Heart right ventricle (tissue), 16 donors: ENCODE data around the gene CHST2. TPM values are rescaled to one million over a fixed set of nuclear protein-coding genes. Genes with fewer than 3 reads are reported as not detected.

Experiments used
- ATAC-seq, 8 donors: fragments of 200-7000 bp; cut with Tn5 transposase; one replicate each; pipeline ENCODE4 v1.9.1; 2020; ENCODE audit warnings: mild to moderate bottlenecking in 8 of 8, moderate library complexity in 8 of 8, moderate number of reproducible peaks in 1 of 8
- DNase-seq, 2 donors: peaks; one replicate each; pipeline ENCODE4 v3.0.0-alpha.2; 2020
- H3K27ac ChIP-seq, 10 donors: fragments of 200-600 bp; sonication (generic) in 2 of 10; one replicate each; pipeline versions ENCODE4 v1.5.0 to v1.8.0; 2020 to 2022; ENCODE audit warnings: mild to moderate bottlenecking in 3 of 10
- H3K27me3 ChIP-seq, 7 donors: fragments of 200-600 bp; one replicate each; pipeline ENCODE4 v1.8.0; 2021 to 2022; ENCODE audit warnings: mild to moderate bottlenecking in 2 of 7
- H3K36me3 ChIP-seq, 9 donors: fragments of 200-600 bp; sonication (generic) in 1 of 9; one replicate each; pipeline versions ENCODE4 v1.5.0 to v1.8.0; 2020 to 2022; ENCODE audit warnings: mild to moderate bottlenecking in 2 of 9
- H3K4me1 ChIP-seq, 9 donors: fragments of 200-600 bp; sonication (generic) in 1 of 9; one replicate each; pipeline versions ENCODE4 v1.5.0 to v1.8.0; 2020 to 2022; ENCODE audit warnings: mild to moderate bottlenecking in 4 of 9
- H3K4me3 ChIP-seq, 10 donors: fragments of 200-600 bp; sonication (generic) in 2 of 10; one replicate each; pipeline versions ENCODE4 v1.5.0 to v1.8.0; 2020 to 2022; ENCODE audit warnings: mild to moderate bottlenecking in 7 of 10, moderate library complexity in 2 of 10
- H3K9me3 ChIP-seq, 11 donors: fragments of 200-600 bp in 10 of 11; sonication (generic) in 2 of 11; one replicate each; pipeline versions ENCODE4 v1.5.0 to v1.8.0; 2013 to 2022; ENCODE audit warnings: mild to moderate bottlenecking in 2 of 11, control low read depth in 1 of 11, moderate library complexity in 1 of 11
- WGBS, 2 donors: extraction: QIAGEN DNeasy Blood & Tissue Kit; methylation state at CpG; one replicate each; pipeline ENCODE4 v1.1.7; 2013; ENCODE audit warnings: inconsistent platforms in 1 of 2; 5-methylcytosine and 5-hydroxymethylcytosine counted together
- intact Hi-C, 10 donors: fragments of 100-400 bp; cut with DNase I; formaldehyde crosslinking; loops; one replicate each; pipeline versions ENCODE4 v1.11.1 to v1.14.2; 2022
- polyA plus RNA-seq, 2 donors: library from polyadenylated mRNA; stranded (reverse); fragments of 200-250 nt; gene quantifications; one replicate each; pipeline ENCODE4 v1.2.3, GENCODE V29; 2013
- total RNA-seq, 10 donors: library from RNA; stranded (reverse); fragmentation: NEBNext Ultra II Directional in 3 of 10; extraction: Animal tissue kit (Norgen Biotek cat#: 25700) in 3 of 10; gene quantifications; one replicate each; pipeline versions ENCODE4 v1.2.1 to v1.2.4, GENCODE V29; 2021 to 2023
- TF ChIP-seq, protein P1 (sequence below), 9 donors: fragments of 200-600 bp; sonication (generic) in 2 of 9; IDR thresholded peaks; one replicate each; pipeline versions ENCODE4 v1.5.0 to v1.8.0; 2021 to 2022; ENCODE audit warnings: antibody characterized with exemption in 9 of 9, mild to moderate bottlenecking in 5 of 9, moderate library complexity in 1 of 9
- donor health status: Arrhythmogenic right ventricular cardiomyopathy.
- donor health status: ischemic (EF 13 %, LVEDD 7.1; RV severe dilation, severe dysfunction).
- donor health status: healthy with polysubstance abuse.
- donor health status: DM: no; HTN: yes; CAD: no.
- donor health status: DM: no; HTN: no; CAD: no.
- donor health status: ischemic (EF 25% LVEDD 6.9; RV normal size, moderate dysfunction).
- donor health status: ischemic (EF 25% LVEDD 5.7; RV mildly dilated, moderate dysfunction).
- donor health status: healthy.
- donor health status: DM: yes; HTN: yes; CAD: no.
- donor health status: Ischemic cardiomyopathy.
- donor health status: ischemic (EF 35%, LVEDD 5.7; RV mildly dilated, moderate dysfunction).
- donor health status: nonischemic (EF 11% LVEDD 7.7; RV severe dilation, severe dysfunction).
- donor health status: DM: yes; HTN: yes; CAD: no.
- donor health status: PGD.
- donor health status: ischemic (EF 29% LVEDD 5.4; RV normal size, mild dysfunction).
- donor health status: nonischemic (EF 23%, LVEDD 6.1; RV moderate dilation, normal function).

Gene CHST2
- total and polyA plus RNA-seq, 12 donors, result 0.44 to 7.0 (median 1.7) TPM

DNA sequence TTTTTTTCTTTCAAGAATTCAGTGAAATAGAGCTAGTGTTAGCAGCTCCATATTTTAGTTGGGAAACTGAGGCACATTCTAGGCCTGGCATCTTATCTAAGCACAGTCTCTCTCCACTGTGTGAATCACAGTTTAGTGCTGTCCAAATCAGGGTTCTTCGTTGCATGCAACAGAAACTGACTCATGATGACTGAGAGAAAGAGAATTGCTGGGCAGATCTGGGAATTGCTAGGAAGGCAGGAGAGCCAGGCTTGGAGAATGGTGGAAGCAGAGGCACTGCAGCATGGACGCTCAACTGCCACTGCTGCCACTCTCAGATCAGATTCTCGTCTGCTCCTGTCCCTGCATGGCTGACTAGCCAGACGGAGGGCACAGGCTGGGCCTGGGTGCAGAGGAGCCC is 40.7 kb upstream of the CHST2 start:
- no peak for ATAC-seq
- DNase-seq, result no peak
- intact Hi-C loops, result no loop called here
- Histone ChIP-seq H3K27me3 (no peaks in the 10 kb centered on the region), H3K27ac (no peak overlapping the region), H3K4me1 (no peaks in the 10 kb centered on the region), H3K36me3 (no peaks in the 10 kb centered on the region), H3K4me3 (no peak overlapping the region), H3K9me3 (no peaks in the 10 kb centered on the region)
- TF ChIP-seq, protein P1, sequence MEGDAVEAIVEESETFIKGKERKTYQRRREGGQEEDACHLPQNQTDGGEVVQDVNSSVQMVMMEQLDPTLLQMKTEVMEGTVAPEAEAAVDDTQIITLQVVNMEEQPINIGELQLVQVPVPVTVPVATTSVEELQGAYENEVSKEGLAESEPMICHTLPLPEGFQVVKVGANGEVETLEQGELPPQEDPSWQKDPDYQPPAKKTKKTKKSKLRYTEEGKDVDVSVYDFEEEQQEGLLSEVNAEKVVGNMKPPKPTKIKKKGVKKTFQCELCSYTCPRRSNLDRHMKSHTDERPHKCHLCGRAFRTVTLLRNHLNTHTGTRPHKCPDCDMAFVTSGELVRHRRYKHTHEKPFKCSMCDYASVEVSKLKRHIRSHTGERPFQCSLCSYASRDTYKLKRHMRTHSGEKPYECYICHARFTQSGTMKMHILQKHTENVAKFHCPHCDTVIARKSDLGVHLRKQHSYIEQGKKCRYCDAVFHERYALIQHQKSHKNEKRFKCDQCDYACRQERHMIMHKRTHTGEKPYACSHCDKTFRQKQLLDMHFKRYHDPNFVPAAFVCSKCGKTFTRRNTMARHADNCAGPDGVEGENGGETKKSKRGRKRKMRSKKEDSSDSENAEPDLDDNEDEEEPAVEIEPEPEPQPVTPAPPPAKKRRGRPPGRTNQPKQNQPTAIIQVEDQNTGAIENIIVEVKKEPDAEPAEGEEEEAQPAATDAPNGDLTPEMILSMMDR (IDR thresholded peaks at IDR 0.05), result no peak
- 79 to 86% methylated on average over 4 of the region's 4 CpGs for WGBS, 2 donors

DNA sequence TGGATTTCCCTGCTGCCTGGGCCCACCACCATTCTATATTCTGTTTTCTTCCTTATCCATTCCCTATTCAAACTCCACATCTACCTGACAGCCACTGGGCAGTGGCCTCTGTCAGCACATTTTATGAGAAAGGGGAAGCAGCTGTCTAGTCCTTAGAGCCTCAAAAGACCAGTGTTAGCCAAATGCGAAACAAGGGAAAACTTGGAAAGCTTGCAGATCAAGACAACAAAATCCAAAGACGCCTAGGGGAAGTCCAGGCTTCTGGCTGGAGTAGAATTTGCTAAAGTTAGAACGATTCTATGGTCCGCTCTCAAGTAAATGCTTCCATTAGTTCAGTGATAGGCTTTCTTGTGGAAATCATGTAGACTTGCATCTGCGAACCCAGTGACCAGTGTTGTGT is 39.4 kb upstream of the CHST2 start:
- Histone ChIP-seq H3K9me3 (no peaks in the 10 kb centered on the region), H3K4me3 (no peak overlapping the region), H3K27me3 (no peaks in the 10 kb centered on the region), H3K4me1 (peaks cover 0 to 5% (median 0%) of the 10 kb centered on the region in 9 donors), H3K27ac (no peak overlapping the region), H3K36me3 (no peaks in the 10 kb centered on the region)
- TF ChIP-seq, protein P1 (IDR thresholded peaks at IDR 0.05), result no peak
- 81 to 85% methylated on average over 5 of the region's 5 CpGs for WGBS, 2 donors
- ATAC-seq (no peak), DNase-seq (no peak)
- intact Hi-C loops, result no loop called here

DNA sequence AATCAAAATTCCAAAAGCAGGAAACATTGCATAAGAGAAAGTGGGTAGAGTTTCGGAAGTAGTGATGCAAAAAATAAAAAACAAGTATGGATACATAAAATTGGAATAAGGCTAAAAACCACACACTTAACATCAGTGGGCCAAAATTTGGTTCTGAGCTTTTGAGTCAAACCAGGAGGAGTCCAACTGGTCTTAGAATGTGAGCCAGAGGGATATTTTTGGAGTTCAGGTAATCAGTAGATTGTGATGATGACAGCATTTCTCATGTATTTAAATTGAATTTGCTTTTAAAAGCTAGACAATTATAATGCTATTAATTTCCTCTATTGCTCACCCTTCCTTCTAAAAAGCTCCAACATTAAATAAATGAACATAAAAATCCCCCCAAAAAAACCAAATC is 38.2 kb upstream of the CHST2 start:
- peaks cover 0 to 8% (median 0%) of the 10 kb centered on the region in 9 donors for H3K4me1 ChIP-seq
- H3K9me3 ChIP-seq, result no peaks in the 10 kb centered on the region
- ATAC-seq (no peak), DNase-seq (no peak)
- H3K4me3 ChIP-seq, result no peak overlapping the region
- no peaks in the 10 kb centered on the region for H3K36me3 ChIP-seq
- TF ChIP-seq, protein P1 (IDR thresholded peaks at IDR 0.05), result no peak
- no peaks in the 10 kb centered on the region for H3K27me3 ChIP-seq
- intact Hi-C loops, result no loop called here
- WGBS, 2 donors, result 88 to 91% methylated on average over 1 of the region's 1 CpG
- H3K27ac ChIP-seq, result peak overlapping the region in 1 of 10 donors; percentile 9

DNA sequence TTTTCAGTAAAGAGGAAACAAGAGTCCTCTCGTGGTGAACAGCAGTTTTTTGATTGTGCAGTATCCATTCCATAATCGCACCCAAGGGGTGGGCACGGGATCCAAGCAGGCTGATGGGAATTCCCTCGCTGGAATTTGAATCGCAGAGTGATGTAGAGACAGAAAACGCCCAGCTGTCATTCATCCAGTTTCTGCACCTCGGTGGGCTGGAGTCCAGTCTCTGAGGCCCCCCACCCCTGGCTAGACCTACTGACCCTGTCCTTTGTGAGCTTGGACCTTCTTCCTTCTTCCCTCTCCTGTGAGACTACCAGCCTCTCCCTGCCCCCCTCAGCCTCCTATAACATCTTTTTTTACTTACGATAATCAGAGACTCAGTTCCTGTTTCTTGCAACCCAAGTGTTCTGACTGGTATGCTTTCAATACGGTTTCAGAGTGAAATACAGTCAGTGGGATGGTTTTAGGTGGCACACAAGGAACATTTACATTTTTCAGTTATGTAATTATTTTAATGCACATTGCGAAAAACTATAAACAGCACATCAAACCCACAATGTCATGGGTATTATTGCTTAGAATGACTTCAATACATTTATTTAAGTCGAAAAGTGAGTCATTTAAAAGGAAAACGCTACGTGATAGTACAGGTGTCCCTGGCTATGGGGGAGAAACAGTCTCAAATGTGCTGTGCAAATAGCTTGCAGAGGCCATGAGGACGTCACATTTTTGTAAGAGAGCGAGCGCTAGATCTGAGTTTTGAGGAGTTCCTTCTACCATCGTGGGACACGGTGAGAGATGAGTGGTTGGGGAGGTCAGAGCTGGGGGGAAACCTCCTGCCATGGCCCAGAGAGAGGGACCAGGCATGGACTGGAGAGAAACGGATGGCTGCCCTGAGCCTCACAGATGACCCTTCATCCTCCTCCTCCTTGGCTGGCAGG is 37.5 kb upstream of the CHST2 start:
- Histone ChIP-seq H3K36me3 (no peaks in the 10 kb centered on the region), H3K9me3 (no peaks in the 10 kb centered on the region), H3K4me1 (peaks cover 0 to 8% (median 0%) of the 10 kb centered on the region in 9 donors), H3K4me3 (no peak overlapping the region), H3K27ac (peak overlapping the region in 1 of 10 donors; percentile 9), H3K27me3 (no peaks in the 10 kb centered on the region)
- intact Hi-C loops, result no loop called here
- WGBS, 2 donors, result 81 to 83% methylated on average over 19 of the region's 19 CpGs
- DNase-seq, result no peak
- ATAC-seq, result no peak
- TF ChIP-seq, protein P1 (IDR thresholded peaks at IDR 0.05), result no peak
